Peyer's patch (tissue), 4 donors: ENCODE measurements around the gene LAMTOR2. TPM values are rescaled to one million over a fixed set of nuclear protein-coding genes. Genes with fewer than 3 reads are reported as not detected.
A peak's percentile ranks its signal among the peaks of the same experiment; 100 is the strongest.

ENCODE experiments used
- DNase-seq, 3 donors: peaks; one replicate each; pipeline ENCODE4 v3.0.0-alpha.2; 2017 to 2019
- H3K27ac ChIP-seq, 4 donors: fragments of 200-600 bp; sonication (generic); one replicate each; pipeline ENCODE4 v1.5.1; 2016 to 2019
- H3K27me3 ChIP-seq, 2 donors: fragments of 200-600 bp; sonication (generic); one replicate each; pipeline ENCODE4 v1.5.1; 2019
- H3K36me3 ChIP-seq, 3 donors: fragments of 200-600 bp; sonication (generic); one replicate each; pipeline ENCODE4 v1.5.1; 2016 to 2019
- H3K4me1 ChIP-seq, 4 donors: fragments of 200-600 bp; sonication (generic); one replicate each; pipeline ENCODE4 v1.5.1; 2016 to 2019
- H3K4me3 ChIP-seq, 4 donors: fragments of 200-600 bp; sonication (generic); 1 replicate in 3 of 4; 2 replicates in 1 of 4; pipeline ENCODE4 v1.5.1; 2016 to 2019; ENCODE audit warnings: mild to moderate bottlenecking in 1 of 4
- H3K9me3 ChIP-seq, 4 donors: fragments of 200-600 bp; sonication (generic); one replicate each; pipeline ENCODE4 v1.5.1; 2016 to 2019; ENCODE audit warnings: mild to moderate bottlenecking in 1 of 4
- CTCF ChIP-seq, 6 experiments: fragments of 450-650 bp in 4 of 6; fragments of 200-600 bp in 2 of 6; sonication (generic) in 1 of 6; IDR thresholded peaks; one replicate each; pipeline ENCODE4 v1.5.1; 2017 to 2019; ENCODE audit warnings: antibody characterized with exemption in 6 of 6, mild to moderate bottlenecking in 3 of 6, moderate library complexity in 1 of 6
- POLR2A ChIP-seq, 2 donors: fragments of 450-650 bp; IDR thresholded peaks; one replicate each; pipeline ENCODE4 v1.5.1; 2017; ENCODE audit warnings: antibody characterized with exemption in 2 of 2, mild to moderate bottlenecking in 2 of 2, moderate library complexity in 2 of 2
- total RNA-seq, 4 donors: library from RNA; depleted of rRNA; stranded (reverse); fragments of >200 nt; gene quantifications; one replicate each; pipeline ENCODE4 v1.1.0, GENCODE V29; 2016

Gene LAMTOR2
- total RNA-seq, 4 donors from 2014 or later, result 40.4 to 75.5 (median 54.1) TPM

- Histone ChIP-seq H3K9me3 (no peaks in the 10 kb centered on the region), H3K4me1 (peaks cover 0 to 8% (median 3%) of the 10 kb centered on the region in 4 donors), H3K27ac (no peak overlapping the region), H3K27me3 (no peaks in the 10 kb centered on the region), H3K4me3 (no peak overlapping the region), H3K36me3 (peaks cover 0 to 98% (median 0%) of the 10 kb centered on the region in 3 donors)
- TF ChIP-seq POLR2A (IDR thresholded peaks at IDR 0.05) (no peak), CTCF (IDR thresholded peaks at IDR 0.05) (no peak)
- DNase-seq, result no peak
These were observed 39.8 kb upstream of the LAMTOR2 start for GRCh38 chr1:156014829-156015228.

- Histone ChIP-seq H3K9me3 (no peaks in the 10 kb centered on the region), H3K4me1 (peaks cover 0 to 12% (median 4%) of the 10 kb centered on the region in 4 donors), H3K36me3 (peaks cover 0 to 47% (median 0%) of the 10 kb centered on the region in 3 donors), H3K27ac (peak overlapping the region in 3 of 4 donors; percentile 81 to 87 (median 84)), H3K4me3 (peak overlapping the region; percentile 72 to 81 (median 80)), H3K27me3 (no peaks in the 10 kb centered on the region)
- no peak for DNase-seq
- TF ChIP-seq POLR2A (IDR thresholded peaks at IDR 0.05), result no peak
- TF ChIP-seq CTCF (IDR thresholded peaks at IDR 0.05), result no peak
These were observed 34.7 kb upstream of the LAMTOR2 start for GRCh38 chr1:156019946-156020292.

GRCh38 chr1:156020293-156021092 lies 34.1 kb upstream of the LAMTOR2 start, which contains the start of gene SSR2:
Gene SSR2, minus strand, starts transcription at chr1:156020951. Its CDS starts 784 bp downstream, at chr1:156020167.
- H3K4me3 ChIP-seq, result peak within 1 kb of the TSS; percentile 72 to 81 (median 80)
- TF ChIP-seq CTCF (IDR thresholded peaks at IDR 0.05), result no peak
- TF ChIP-seq POLR2A (IDR thresholded peaks at IDR 0.05), result peak in 1 of 2 donors; percentile 59
- H3K4me1 ChIP-seq, result peaks cover 0 to 12% (median 4%) of the 10 kb centered on the region in 4 donors
- no peaks in the 10 kb centered on the region for H3K27me3 ChIP-seq
- H3K9me3 ChIP-seq, result no peaks in the 10 kb centered on the region
- H3K36me3 ChIP-seq, result peaks cover 0 to 41% (median 0%) of the 10 kb centered on the region in 3 donors
- peak; percentile 84 to 95 (median 86) for DNase-seq
- H3K27ac ChIP-seq, result peak within 1 kb of the TSS; percentile 81 to 87 (median 84)

- Histone ChIP-seq H3K27ac (peak overlapping the region in 2 of 4 donors; percentile 84 to 87), H3K27me3 (no peaks in the 10 kb centered on the region), H3K36me3 (peaks cover 0 to 36% (median 0%) of the 10 kb centered on the region in 3 donors), H3K4me1 (peaks cover 0 to 16% (median 4%) of the 10 kb centered on the region in 4 donors), H3K4me3 (peak overlapping the region; percentile 72 to 81 (median 80)), H3K9me3 (no peaks in the 10 kb centered on the region)
- TF ChIP-seq POLR2A (IDR thresholded peaks at IDR 0.05) (no peak), CTCF (IDR thresholded peaks at IDR 0.05) (no peak)
- DNase-seq, result no peak
These were observed 33.5 kb upstream of the LAMTOR2 start for GRCh38 chr1:156021093-156021428.

- no peak overlapping the region for H3K27ac ChIP-seq
- peaks cover 0 to 17% (median 4%) of the 10 kb centered on the region in 4 donors for H3K4me1 ChIP-seq
- H3K4me3 ChIP-seq, result no peak overlapping the region
- H3K9me3 ChIP-seq, result no peaks in the 10 kb centered on the region
- H3K27me3 ChIP-seq, result no peaks in the 10 kb centered on the region
- peaks cover 0 to 27% (median 0%) of the 10 kb centered on the region in 3 donors for H3K36me3 ChIP-seq
- TF ChIP-seq POLR2A (IDR thresholded peaks at IDR 0.05), result no peak
- DNase-seq, result no peak
These were observed 32.6 kb upstream of the LAMTOR2 start for GRCh38 chr1:156021954-156022353.

- H3K4me3 ChIP-seq, result no peak overlapping the region
- TF ChIP-seq POLR2A (IDR thresholded peaks at IDR 0.05), result no peak
- no peak for TF ChIP-seq CTCF (IDR thresholded peaks at IDR 0.05)
- H3K27ac ChIP-seq, result no peak overlapping the region
- no peaks in the 10 kb centered on the region for H3K9me3 ChIP-seq
- H3K36me3 ChIP-seq, result no peaks in the 10 kb centered on the region
- no peaks in the 10 kb centered on the region for H3K27me3 ChIP-seq
- H3K4me1 ChIP-seq, result peaks cover 0 to 9% (median 1%) of the 10 kb centered on the region in 4 donors
- no peak for DNase-seq
These were observed 29.8 kb upstream of the LAMTOR2 start for GRCh38 chr1:156024801-156025200.
